ENCODE results near the gene RPS15.

- TF ChIP-seq EZH2 (IDR thresholded peaks at IDR 0.05) (no peak), POLR2AphosphoS5 (IDR thresholded peaks at IDR 0.05; ENCODE audit: borderline replicate concordance, low read depth, low read length) (no peak), FOXP2 (optimal IDR thresholded peaks at IDR 0.05; ENCODE audit: control extremely low read depth, extremely low read length, insufficient read depth) (no peak)
Observed at GRCh38 chr19:1408300-1409203, 29.6 kb upstream of the RPS15 start.

Measured in SK-N-MC (cell line).